ENCODE measurements around the gene DPPA5.

- TF ChIP-seq CTCF (IDR thresholded peaks at IDR 0.05) = no peak
- TF ChIP-seq ZFX (IDR thresholded peaks at IDR 0.05; ENCODE audit: borderline replicate concordance) = no peak
Observed at GRCh38 chr6:73368675-73369074, 14.6 kb upstream of the DPPA5 start.
